Astrocyte of the cerebellum (primary cell): ENCODE measurements around the gene HLA-DRB1.
"Not testable (repeated sequence)": the region's sequence is repeated elsewhere in the genome, so short reads cannot be mapped to it uniquely, and the experiment has no call there.

Source experiments
- DNase-seq: peaks from one replicate; pipeline ENCODE4 v3.0.0-alpha.2; 2011; ENCODE audit warnings: low read depth
- H3K4me3 ChIP-seq: 2 replicates; pipeline ENCODE4 v1.5.1; 2011; ENCODE audit warnings: mild to moderate bottlenecking, low read depth, low read length, moderate library complexity
- CTCF ChIP-seq: IDR thresholded peaks from 2 replicates; pipeline ENCODE4 v1.5.1; 2012; ENCODE audit warnings: low read length, low read depth, moderate library complexity, mild to moderate bottlenecking; ENCODE audit errors: missing control alignments
- in situ Hi-C: cut with HindIII; loops from 2 replicates; pipeline ENCODE4 v1.10.0; 2017; ENCODE audit warnings: low sequenced_read_pairs

Gene HLA-DRB1

GRCh38 chr6:32603888-32604287, 14.2 kb upstream of the HLA-DRB1 start:
- in situ Hi-C loops: no loop called here
- no peak overlapping the region for H3K4me3 ChIP-seq
- no peak for TF ChIP-seq CTCF
- DNase-seq: no peak

DNA sequence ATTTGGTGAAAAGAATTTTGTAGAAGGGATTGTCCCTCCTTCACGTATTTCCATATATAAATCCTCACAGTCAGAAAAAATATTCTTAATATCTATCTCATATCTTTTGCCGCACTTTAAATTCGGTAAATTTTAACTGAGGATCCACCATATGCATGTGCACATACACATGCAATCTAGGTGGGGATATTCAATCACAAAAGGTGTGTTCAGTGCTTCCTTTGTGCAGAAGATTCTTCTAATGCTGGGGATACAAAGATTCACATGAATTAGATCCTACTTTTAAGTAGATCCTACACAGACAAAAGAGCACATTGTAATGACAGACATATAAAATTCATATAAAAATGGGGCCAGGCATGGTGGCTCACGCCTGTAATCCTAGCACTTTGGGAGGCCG, 13.6 kb upstream of the HLA-DRB1 start:
- no peak overlapping the region for H3K4me3 ChIP-seq
- in situ Hi-C loops: no loop called here
- no peak for TF ChIP-seq CTCF
- no peak for DNase-seq

- no peak for DNase-seq
- in situ Hi-C loops: no loop called here
- H3K4me3 ChIP-seq: no peak overlapping the region
- no peak for TF ChIP-seq CTCF
Measured at GRCh38 chr6:32602383-32602782, 12.7 kb upstream of the HLA-DRB1 start.

- in situ Hi-C loops: no loop called here
- H3K4me3 ChIP-seq: no peak overlapping the region
- TF ChIP-seq CTCF: no peak
- DNase-seq: no peak
Measured at GRCh38 chr6:32597024-32597423, 7.4 kb upstream of the HLA-DRB1 start.

DNA sequence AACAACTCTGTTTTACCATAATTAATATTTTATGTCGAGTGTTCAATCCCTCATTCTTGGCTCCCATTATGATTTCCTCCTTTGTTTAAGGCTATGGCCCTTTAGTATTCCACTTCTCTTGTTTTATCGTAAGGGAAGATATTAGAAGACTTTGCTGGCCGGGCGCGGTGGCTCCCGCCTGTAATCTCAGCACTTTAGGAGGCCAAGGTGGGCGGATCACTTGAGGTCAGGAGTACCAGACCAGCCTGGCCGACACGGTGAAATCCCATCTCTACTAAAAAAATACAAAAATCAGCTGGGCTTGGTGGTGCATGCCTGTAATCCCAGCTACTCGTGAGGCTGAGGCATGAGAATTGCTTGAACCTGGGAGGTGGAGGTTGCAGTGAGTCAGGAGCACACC, 1.1 kb upstream of the HLA-DRB1 start:
- DNase-seq, H3K4me3 ChIP-seq, in situ Hi-C loops: not testable (repeated sequence)

DNA sequence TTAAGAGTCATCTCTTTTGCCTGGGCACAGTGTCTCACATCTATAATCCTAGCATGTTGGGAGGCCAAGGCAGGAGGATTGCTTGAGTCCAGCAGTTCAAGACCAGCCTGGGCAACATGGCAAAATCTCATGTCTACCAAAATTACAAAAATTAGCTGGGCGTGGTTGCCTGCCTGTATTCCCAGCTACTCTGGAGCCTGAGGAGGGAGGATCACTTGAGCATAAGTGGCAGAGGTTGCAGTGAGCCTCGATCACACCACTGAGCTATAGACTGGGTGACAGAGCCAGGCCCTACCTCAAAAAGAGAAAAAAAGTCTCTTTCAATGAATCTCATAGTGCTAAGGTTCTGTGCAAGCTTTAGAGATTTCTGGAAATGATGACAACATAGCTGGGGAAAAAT, 1.5 kb downstream of the HLA-DRB1 start:
- no peak overlapping the region for H3K4me3 ChIP-seq
- TF ChIP-seq CTCF: no peak
- no peak for DNase-seq
- in situ Hi-C loops: no loop called here

DNA sequence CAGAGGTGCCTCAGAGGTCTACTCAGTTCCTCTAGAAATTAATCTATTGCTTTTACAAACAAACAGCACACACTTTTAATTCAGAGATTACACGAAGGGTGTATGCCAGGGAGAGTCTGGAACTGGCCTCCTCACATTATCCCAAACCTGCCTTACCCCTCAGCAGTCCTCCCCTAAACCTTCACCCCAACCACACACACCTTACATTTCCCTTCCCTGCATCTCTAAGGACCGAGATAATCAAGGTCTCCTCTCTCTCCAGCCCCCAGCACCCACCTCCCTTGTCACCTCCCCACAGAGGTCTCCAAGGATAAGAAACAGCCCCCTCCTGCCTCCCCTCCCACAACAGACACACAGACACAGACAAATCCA, 6.1 kb downstream of the HLA-DRB1 start:
- in situ Hi-C loops: no loop called here
- no peak overlapping the region for H3K4me3 ChIP-seq
- no peak for TF ChIP-seq CTCF

More for the DNA sequence above, 6.1 kb downstream of the HLA-DRB1 start:
- no peak for DNase-seq
